Measurements from ENCODE around the gene AFAP1. TPM values are rescaled to one million over a fixed set of nuclear protein-coding genes. Genes with fewer than 3 reads are reported as not detected.
"Not testable (repeated sequence)": the region's sequence is repeated elsewhere in the genome, so short reads cannot be mapped to it uniquely, and the experiment has no call there.

The AFAP1 gene
- total RNA-seq, 1 experiment from 2014 or later: 27.6 TPM

DNA sequence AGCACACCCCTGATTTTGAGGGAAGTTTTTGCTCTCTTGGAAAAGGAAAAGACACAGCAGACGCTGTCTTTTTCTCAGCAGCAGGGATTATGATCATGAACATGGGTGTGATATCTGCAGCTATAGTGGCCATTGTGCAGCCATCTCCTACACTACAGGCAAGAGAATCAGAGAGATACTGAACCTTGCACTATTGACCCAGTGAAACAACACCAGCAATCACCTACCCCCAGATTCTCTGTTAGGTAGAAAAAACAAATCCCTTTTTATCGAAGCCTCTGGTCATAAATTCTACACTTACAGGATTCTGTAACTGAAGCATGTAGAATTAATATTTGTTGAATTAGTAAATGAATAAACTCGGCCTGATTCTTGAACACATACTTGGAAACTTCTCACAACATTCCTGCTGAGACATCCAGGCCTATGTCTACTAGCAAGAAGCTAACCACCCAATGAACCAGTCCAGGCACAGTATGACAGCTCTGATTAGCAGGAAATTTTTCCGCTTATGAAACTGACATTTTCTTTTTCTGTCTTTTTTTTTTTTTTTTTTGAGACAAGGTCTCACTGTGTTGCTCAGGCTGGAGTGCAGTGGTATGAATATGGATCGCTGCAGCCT is 5.0 kb upstream of the AFAP1 start:
- Histone ChIP-seq H3K9me3 (no peaks in the 10 kb centered on the region), H3K36me3 (ENCODE audit: control insufficient read depth, insufficient read depth, low read length) (no peaks in the 10 kb centered on the region), H3K27me3 (replicated peaks; ENCODE audit: control insufficient read depth, insufficient read depth, low read length) (no peaks in the 10 kb centered on the region), H3K4me1 (peaks cover 40% of the 10 kb centered on the region), H3K4me3 (ENCODE audit: low read depth, low read length) (no peak overlapping the region)
- TF ChIP-seq, protein P1, sequence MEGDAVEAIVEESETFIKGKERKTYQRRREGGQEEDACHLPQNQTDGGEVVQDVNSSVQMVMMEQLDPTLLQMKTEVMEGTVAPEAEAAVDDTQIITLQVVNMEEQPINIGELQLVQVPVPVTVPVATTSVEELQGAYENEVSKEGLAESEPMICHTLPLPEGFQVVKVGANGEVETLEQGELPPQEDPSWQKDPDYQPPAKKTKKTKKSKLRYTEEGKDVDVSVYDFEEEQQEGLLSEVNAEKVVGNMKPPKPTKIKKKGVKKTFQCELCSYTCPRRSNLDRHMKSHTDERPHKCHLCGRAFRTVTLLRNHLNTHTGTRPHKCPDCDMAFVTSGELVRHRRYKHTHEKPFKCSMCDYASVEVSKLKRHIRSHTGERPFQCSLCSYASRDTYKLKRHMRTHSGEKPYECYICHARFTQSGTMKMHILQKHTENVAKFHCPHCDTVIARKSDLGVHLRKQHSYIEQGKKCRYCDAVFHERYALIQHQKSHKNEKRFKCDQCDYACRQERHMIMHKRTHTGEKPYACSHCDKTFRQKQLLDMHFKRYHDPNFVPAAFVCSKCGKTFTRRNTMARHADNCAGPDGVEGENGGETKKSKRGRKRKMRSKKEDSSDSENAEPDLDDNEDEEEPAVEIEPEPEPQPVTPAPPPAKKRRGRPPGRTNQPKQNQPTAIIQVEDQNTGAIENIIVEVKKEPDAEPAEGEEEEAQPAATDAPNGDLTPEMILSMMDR (IDR thresholded peaks at IDR 0.05; ENCODE audit: insufficient read depth in 1 of 2, low read depth in 1 of 2, low read length in 1 of 2, severe bottlenecking in 1 of 2, unreplicated experiment in 1 of 2): no peak
- no peak overlapping the region for H3K4me3 Mint-ChIP-seq (ENCODE audit: unreplicated experiment)
- no peaks in the 10 kb centered on the region for H3K27me3 Mint-ChIP-seq (ENCODE audit: insufficient read depth, unreplicated experiment)
- no peak overlapping the region for H3K27ac Mint-ChIP-seq (ENCODE audit: unreplicated experiment)
- no TSS peak for BruUV-seq (replicated peaks)
- POLR2A ChIA-PET: no interaction called here
- peaks cover 31% of the 10 kb centered on the region for H3K4me1 Mint-ChIP-seq (ENCODE audit: low read depth, unreplicated experiment)
- CTCF ChIA-PET: interaction anchor here (0.6 to 0.7 kb wide), 2 partner anchors 194 to 750 kb away, joined by 3 to 4 read pairs; no protein-coding TSS in a partner anchor
- peaks cover 10% of the 10 kb centered on the region for H3K36me3 Mint-ChIP-seq (ENCODE audit: insufficient read depth, unreplicated experiment)
- intact Hi-C loops (cut with micrococcal nuclease; ENCODE audit: unreplicated experiment): no loop called here
- no peak for DNase-seq
- no peaks in the 10 kb centered on the region for H3K9me3 Mint-ChIP-seq (ENCODE audit: unreplicated experiment)

DNA sequence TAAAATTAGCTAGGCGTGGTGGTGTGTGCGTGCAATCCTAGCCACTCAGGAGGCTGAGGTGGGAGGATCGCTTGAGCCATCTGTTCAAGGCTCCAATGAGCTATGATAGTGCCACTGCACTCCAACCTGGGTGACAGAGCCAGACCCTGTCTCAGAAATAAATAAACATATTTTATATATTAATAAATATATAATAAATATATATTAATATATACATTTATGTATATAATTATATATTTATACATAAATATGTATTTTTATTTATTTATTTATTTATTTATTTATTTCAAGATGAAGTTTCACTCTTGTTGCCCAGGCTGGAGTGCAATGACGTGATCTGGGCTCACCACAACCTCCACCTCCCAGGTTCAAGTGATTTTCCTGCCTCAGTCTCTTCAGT is 4.0 kb upstream of the AFAP1 start:
- BruUV-seq (replicated peaks); H3K4me3 Mint-ChIP-seq (ENCODE audit: unreplicated experiment); H3K36me3 ChIP-seq (ENCODE audit: control insufficient read depth, insufficient read depth, low read length); H3K27me3 Mint-ChIP-seq (ENCODE audit: insufficient read depth, unreplicated experiment); H3K4me3 ChIP-seq (ENCODE audit: low read depth, low read length); intact Hi-C loops (cut with micrococcal nuclease; ENCODE audit: unreplicated experiment); CTCF ChIA-PET; H3K9me3 Mint-ChIP-seq (ENCODE audit: unreplicated experiment); POLR2A ChIA-PET; DNase-seq; H3K36me3 Mint-ChIP-seq (ENCODE audit: insufficient read depth, unreplicated experiment); H3K27me3 ChIP-seq (replicated peaks; ENCODE audit: control insufficient read depth, insufficient read depth, low read length); H3K27ac Mint-ChIP-seq (ENCODE audit: unreplicated experiment); H3K9me3 ChIP-seq: not testable (repeated sequence)
- H3K4me1 ChIP-seq: peaks cover 40% of the 10 kb centered on the region
- peaks cover 31% of the 10 kb centered on the region for H3K4me1 Mint-ChIP-seq (ENCODE audit: low read depth, unreplicated experiment)

DNA sequence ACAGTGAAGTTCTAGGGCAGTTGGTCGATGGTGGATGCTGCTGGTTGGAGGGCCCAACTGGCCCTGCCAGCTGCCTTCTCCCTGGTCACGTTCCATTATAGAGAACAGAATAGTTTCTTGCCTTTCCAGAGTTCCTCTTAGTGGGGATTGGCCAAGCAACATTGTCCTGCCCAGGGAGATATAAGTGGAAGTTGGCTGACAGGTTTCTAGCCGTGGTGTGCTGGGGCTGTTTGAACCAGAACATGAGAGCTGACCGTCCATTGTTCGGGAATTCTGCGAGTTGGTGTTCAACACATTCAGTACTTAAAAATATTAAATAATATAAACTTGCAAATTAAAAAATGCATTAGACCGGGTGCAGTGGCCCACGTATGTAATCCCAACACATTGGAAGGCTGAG is 3.5 kb upstream of the AFAP1 start:
- H3K4me1 ChIP-seq: peaks cover 40% of the 10 kb centered on the region
- H3K27me3 Mint-ChIP-seq (ENCODE audit: insufficient read depth, unreplicated experiment): no peaks in the 10 kb centered on the region
- POLR2A ChIA-PET: no interaction called here
- no peak overlapping the region for H3K4me3 Mint-ChIP-seq (ENCODE audit: unreplicated experiment)
- no peak for DNase-seq
- H3K27ac Mint-ChIP-seq (ENCODE audit: unreplicated experiment): no peak overlapping the region
- peaks cover 10% of the 10 kb centered on the region for H3K36me3 Mint-ChIP-seq (ENCODE audit: insufficient read depth, unreplicated experiment)
- H3K4me3 ChIP-seq (ENCODE audit: low read depth, low read length): no peak overlapping the region
- no peaks in the 10 kb centered on the region for H3K36me3 ChIP-seq (ENCODE audit: control insufficient read depth, insufficient read depth, low read length)
- CTCF ChIA-PET: no interaction called here
- TF ChIP-seq, protein P1 (IDR thresholded peaks at IDR 0.05; ENCODE audit: insufficient read depth in 1 of 2, low read depth in 1 of 2, low read length in 1 of 2, severe bottlenecking in 1 of 2, unreplicated experiment in 1 of 2): no peak
- intact Hi-C loops (cut with micrococcal nuclease; ENCODE audit: unreplicated experiment): no loop called here
- H3K4me1 Mint-ChIP-seq (ENCODE audit: low read depth, unreplicated experiment): peaks cover 36% of the 10 kb centered on the region
- H3K9me3 Mint-ChIP-seq (ENCODE audit: unreplicated experiment): no peaks in the 10 kb centered on the region
- H3K27me3 ChIP-seq (replicated peaks; ENCODE audit: control insufficient read depth, insufficient read depth, low read length): no peaks in the 10 kb centered on the region
- BruUV-seq (replicated peaks): no TSS peak
- no peaks in the 10 kb centered on the region for H3K9me3 ChIP-seq

Data from Caco-2 (cell line).